ES-I3 (cell line): Measurements from ENCODE around the gene AMN.

ENCODE experiments used
- H3K36me3 ChIP-seq: 2 replicates; pipeline ENCODE4 v1.6.1; 2013; ENCODE audit warnings: mild to moderate bottlenecking, low read length, control low read depth, moderate library complexity; ENCODE audit not compliant: insufficient read depth
- H3K4me1 ChIP-seq: 2 replicates; pipeline ENCODE4 v1.6.1; 2013; ENCODE audit warnings: mild to moderate bottlenecking, control low read depth, low read length; ENCODE audit not compliant: insufficient read depth
- H3K9ac ChIP-seq: 2 replicates; pipeline ENCODE4 v1.6.1; 2013; ENCODE audit warnings: low read depth, mild to moderate bottlenecking, low read length, moderate library complexity
- H3K9me3 ChIP-seq: 2 replicates; pipeline ENCODE4 v1.6.1; 2013; ENCODE audit warnings: mild to moderate bottlenecking, low read length, moderate library complexity; ENCODE audit not compliant: control insufficient read depth, insufficient read depth

Gene AMN

DNA sequence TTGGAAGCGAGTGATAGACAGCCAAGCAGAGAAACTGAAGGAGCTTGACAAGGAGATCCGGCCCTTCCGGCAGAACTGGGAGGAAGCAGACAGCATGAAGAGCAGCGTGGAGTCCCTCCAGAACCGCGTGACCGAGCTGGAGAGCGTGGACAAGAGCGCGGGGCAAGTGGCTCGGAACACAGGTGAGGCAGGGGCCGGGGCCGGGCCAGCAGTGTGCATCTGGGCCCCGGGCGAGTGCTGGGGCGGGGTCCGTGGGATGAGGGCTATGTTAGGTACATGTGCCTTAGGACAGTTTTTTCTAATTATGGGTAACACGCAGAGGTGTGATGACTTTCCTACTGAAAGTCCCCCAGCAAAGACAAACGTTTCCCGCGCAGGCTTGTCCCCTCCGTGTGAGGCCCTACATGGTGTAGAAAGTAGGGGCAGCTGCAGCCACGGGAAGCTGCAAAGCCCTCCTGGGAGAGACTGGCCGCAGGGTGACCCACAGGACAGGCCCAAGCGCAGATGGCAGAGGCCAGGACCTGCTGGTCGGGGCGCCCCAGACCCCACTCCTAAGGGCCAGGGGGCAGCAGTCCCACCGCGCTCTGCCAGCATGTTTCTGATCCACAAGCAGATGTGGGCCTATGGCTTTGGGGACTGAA lies 19.1 kb upstream of the AMN start:
- no peaks in the 10 kb centered on the region for H3K4me1 ChIP-seq
- no peak overlapping the region for H3K9ac ChIP-seq
- no peaks in the 10 kb centered on the region; the same call in 1 of the 2 replicates for H3K9me3 ChIP-seq
- no peaks in the 10 kb centered on the region; the same call in none of the 2 replicates for H3K36me3 ChIP-seq

DNA sequence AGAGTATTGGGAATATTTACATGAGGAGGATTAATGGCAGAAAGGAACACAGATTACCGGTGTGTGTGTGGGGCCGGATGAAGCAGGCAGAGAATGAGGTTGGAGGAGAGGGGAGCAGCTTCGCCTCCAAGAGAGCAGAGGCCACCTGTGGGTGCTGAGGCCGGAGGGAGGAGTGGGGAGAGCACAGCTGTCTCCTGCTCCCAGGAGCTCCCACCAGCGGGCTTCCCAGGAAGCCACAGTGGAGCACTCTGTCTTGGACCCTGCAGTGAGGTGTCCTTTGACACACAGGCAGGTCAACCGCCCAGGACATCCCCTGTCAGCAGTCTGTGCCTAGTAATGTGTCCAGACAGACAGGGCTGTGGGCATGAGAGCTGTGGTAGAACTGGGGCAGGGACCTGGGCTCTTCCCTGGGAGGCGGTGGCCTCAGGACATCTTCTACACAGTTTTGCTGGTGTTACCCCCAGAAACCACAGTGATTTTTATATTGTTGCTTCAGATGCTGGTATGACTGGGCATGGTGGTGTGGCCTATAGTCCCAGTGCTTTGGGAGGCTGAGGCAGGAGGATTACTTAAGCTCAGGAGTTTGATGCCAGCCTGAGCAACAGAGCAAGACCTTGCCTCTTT lies 18.5 kb upstream of the AMN start:
- Histone ChIP-seq H3K4me1 (no peaks in the 10 kb centered on the region), H3K9ac (no peak overlapping the region), H3K9me3 (no peaks in the 10 kb centered on the region; the same call in 1 of the 2 replicates), H3K36me3 (no peaks in the 10 kb centered on the region; the same call in none of the 2 replicates)

DNA sequence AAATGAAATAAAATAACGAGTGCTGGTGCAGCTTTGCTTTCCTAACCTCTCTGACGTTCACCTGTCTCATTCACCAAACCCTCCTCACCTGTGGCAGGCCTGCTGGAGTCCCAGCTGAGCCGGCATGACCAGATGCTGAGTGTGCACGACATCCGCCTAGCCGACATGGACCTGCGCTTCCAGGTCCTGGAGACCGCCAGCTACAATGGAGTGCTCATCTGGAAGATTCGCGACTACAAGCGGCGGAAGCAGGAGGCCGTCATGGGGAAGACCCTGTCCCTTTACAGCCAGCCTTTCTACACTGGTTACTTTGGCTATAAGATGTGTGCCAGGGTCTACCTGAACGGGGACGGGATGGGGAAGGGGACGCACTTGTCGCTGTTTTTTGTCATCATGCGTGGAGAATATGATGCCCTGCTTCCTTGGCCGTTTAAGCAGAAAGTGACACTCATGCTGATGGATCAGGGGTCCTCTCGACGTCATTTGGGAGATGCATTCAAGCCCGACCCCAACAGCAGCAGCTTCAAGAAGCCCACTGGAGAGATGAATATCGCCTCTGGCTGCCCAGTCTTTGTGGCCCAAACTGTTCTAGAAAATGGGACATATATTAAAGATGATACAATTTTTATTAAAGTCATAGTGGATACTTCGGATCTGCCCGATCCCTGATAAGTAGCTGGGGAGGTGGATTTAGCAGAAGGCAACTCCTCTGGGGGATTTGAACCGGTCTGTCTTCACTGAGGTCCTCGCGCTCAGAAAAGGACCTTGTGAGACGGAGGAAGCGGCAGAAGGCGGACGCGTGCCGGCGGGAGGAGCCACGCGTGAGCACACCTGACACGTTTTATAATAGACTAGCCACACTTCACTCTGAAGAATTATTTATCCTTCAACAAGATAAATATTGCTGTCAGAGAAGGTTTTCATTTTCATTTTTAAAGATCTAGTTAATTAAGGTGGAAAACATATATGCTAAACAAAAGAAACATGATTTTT lies 17.1 kb upstream of the AMN start:
- Histone ChIP-seq H3K36me3 (no peaks in the 10 kb centered on the region; the same call in none of the 2 replicates), H3K9me3 (no peaks in the 10 kb centered on the region; the same call in 1 of the 2 replicates), H3K9ac (no peak overlapping the region), H3K4me1 (no peaks in the 10 kb centered on the region)

GRCh38 chr14:102906616-102907302 lies 15.7 kb upstream of the AMN start:
- Histone ChIP-seq H3K9ac (no peak overlapping the region), H3K36me3 (no peaks in the 10 kb centered on the region; the same call in none of the 2 replicates), H3K9me3 (no peaks in the 10 kb centered on the region; the same call in 1 of the 2 replicates), H3K4me1 (no peaks in the 10 kb centered on the region)

- H3K4me1 ChIP-seq, result no peaks in the 10 kb centered on the region
- H3K9ac ChIP-seq, result no peak overlapping the region
- no peaks in the 10 kb centered on the region; the same call in none of the 2 replicates for H3K36me3 ChIP-seq
- H3K9me3 ChIP-seq, result no peaks in the 10 kb centered on the region; the same call in 1 of the 2 replicates
Measured at GRCh38 chr14:102907303-102907844, 15.1 kb upstream of the AMN start.

- Histone ChIP-seq H3K9me3 (no peaks in the 10 kb centered on the region; the same call in 1 of the 2 replicates), H3K9ac (no peak overlapping the region), H3K4me1 (no peaks in the 10 kb centered on the region), H3K36me3 (no peaks in the 10 kb centered on the region; the same call in none of the 2 replicates)
Measured at GRCh38 chr14:102907980-102908730, 14.3 kb upstream of the AMN start.

DNA sequence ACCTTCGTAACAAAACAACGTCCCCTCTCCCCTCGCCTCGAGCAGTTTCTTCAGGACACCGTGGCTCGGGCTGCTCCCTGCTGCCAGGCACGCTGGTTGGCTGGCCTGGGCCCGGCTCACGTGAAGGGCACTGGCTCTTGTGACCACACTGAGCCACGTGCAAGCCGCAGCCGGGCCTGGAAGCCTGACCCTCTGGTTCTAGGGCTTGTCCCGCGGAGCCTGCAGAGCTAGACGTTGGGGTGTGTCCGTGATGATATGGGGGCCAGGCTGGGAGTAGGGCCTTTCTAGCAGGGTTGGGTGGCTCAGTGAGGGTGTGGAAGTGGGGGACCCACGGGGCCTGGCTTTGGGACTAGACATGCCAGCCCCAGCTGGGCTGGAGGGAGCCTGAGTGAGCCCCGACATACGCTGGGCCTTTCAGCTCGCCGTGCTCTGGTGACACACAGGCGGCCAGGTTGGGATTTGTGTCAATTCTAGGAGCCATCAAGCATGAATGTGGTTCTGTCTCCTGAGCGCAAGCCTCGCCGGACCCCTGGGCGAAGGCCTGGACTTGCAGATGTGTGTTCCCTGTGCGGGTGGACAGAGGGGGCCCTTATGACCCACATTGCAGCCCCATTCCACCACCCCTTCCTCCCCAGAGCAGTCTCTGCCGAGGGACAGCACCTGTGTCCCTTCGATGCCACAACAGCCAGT lies 13.6 kb upstream of the AMN start:
- H3K4me1 ChIP-seq, result no peaks in the 10 kb centered on the region
- H3K9me3 ChIP-seq, result no peaks in the 10 kb centered on the region; the same call in 1 of the 2 replicates
- no peaks in the 10 kb centered on the region; the same call in none of the 2 replicates for H3K36me3 ChIP-seq
- no peak overlapping the region for H3K9ac ChIP-seq

- Histone ChIP-seq H3K9me3 (no peaks in the 10 kb centered on the region; the same call in 1 of the 2 replicates), H3K4me1 (no peaks in the 10 kb centered on the region), H3K36me3 (no peaks in the 10 kb centered on the region; the same call in none of the 2 replicates), H3K9ac (no peak overlapping the region)
Measured at GRCh38 chr14:102909462-102909861, 13.0 kb upstream of the AMN start.

DNA sequence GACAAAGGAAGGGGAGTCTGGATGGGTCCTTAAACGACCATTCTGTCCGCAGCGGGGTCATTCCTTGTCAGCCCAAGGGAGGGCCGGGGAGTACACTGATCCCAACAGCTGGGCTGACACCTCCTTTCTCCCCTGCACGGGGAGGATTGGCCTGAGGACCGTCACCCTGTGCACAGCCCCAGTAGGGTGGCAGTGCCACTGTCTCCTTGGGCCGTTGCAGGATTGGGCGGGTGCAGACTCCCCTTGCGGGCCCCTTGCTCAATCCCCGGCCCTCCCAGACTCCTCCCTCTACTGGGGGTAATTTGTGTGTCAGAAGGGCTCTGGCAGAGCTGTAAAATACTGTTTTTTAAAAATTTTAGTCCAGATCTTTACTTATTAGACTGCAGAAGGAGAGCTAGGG lies 12.6 kb upstream of the AMN start:
- no peaks in the 10 kb centered on the region for H3K4me1 ChIP-seq
- H3K36me3 ChIP-seq, result no peaks in the 10 kb centered on the region; the same call in none of the 2 replicates
- no peak overlapping the region for H3K9ac ChIP-seq
- H3K9me3 ChIP-seq, result no peaks in the 10 kb centered on the region; the same call in 1 of the 2 replicates

DNA sequence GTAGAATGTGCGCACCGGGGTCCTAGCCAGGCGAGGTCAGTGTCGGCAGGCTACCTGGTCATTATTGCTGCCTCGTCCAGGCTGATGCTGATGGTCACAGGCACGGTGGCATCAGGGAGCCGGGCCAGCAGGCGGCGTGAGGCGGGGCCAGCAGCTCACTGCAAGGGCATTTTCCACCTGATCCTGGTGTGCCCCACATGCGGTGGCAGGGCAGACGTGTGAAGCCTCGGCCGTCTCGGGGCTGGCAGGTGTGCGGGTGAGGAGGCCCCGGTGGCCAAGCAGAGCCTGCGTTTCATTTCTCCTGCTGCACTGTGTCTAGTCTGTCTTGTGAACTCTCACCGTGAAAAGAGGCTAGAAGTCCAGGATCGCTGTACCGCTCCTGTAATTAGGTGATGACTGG lies 12.0 kb upstream of the AMN start:
- no peaks in the 10 kb centered on the region; the same call in 1 of the 2 replicates for H3K9me3 ChIP-seq
- no peak overlapping the region for H3K9ac ChIP-seq
- no peaks in the 10 kb centered on the region; the same call in 1 of the 2 replicates for H3K36me3 ChIP-seq
- no peaks in the 10 kb centered on the region for H3K4me1 ChIP-seq

GRCh38 chr14:102911541-102911951 lies 10.9 kb upstream of the AMN start:
- no peaks in the 10 kb centered on the region; the same call in 1 of the 2 replicates for H3K9me3 ChIP-seq
- no peaks in the 10 kb centered on the region; the same call in 1 of the 2 replicates for H3K36me3 ChIP-seq
- H3K4me1 ChIP-seq, result no peaks in the 10 kb centered on the region
- H3K9ac ChIP-seq, result no peak overlapping the region

DNA sequence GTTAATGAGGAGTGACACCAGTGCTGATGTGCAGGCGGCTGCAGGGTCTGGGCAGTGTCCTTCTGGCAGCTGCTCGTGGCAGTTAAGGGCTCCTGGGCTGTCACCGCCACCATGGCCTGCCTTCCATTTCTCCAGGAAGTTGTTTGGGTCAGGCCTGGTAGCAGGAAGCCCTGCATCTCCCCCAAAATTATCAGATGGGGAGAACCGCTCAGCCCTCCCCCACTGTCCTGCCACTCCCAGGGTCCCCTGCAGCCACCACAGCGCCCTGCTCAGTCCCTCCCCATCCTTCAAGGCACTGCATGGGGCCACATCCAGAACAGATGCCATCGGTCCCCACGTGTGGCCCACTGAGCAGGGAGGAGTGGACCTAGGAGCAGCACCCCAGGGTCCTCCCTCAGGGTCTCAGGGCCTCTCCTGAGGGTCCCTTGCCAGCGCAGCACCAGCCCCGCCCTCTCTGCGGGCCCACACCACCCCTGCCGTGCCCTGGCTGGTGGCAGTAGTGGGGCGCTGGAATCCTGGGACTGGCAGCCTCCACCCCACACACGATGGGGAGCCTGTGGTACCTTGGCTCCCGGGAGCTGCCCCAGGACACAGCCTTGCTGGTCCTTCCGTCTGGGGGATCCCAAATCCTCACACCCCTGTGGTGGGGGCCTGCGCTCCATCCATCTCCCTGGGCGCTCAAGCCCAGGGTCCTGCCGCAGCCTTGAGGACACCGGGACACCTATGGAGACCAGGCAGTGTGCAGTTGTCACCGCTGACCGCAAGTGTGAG lies 10.3 kb upstream of the AMN start:
- no peaks in the 10 kb centered on the region for H3K4me1 ChIP-seq
- no peaks in the 10 kb centered on the region; the same call in 1 of the 2 replicates for H3K9me3 ChIP-seq
- H3K36me3 ChIP-seq, result no peaks in the 10 kb centered on the region; the same call in 1 of the 2 replicates
- H3K9ac ChIP-seq, result no peak overlapping the region
